ENCODE measurements around the gene MYORG.

GRCh38 chr9:34405719-34406118 lies 29.0 kb upstream of the MYORG start:
- TF ChIP-seq POLR2AphosphoS5 (IDR thresholded peaks at IDR 0.05) = no peak
- no peak for TF ChIP-seq CTCF (IDR thresholded peaks at IDR 0.05)
- TF ChIP-seq POLR2A (IDR thresholded peaks at IDR 0.05) = no peak

Measured in prostate gland (tissue), 2 donors.